A549 treated with ZK216348 at 1 μM for 4 hours (cell line): ENCODE measurements around the gene ZNF709. TPM values are rescaled to one million over a fixed set of nuclear protein-coding genes. Genes with fewer than 3 reads are reported as not detected.

Experiments used
- total RNA-seq: library from RNA; stranded (reverse); fragments of 200-300 nt; extraction: Qiagen RNA extraction; gene quantifications from 5 replicates; pipeline ENCODE4 v1.2.3, GENCODE V29; 2022; ENCODE audit warnings: low read depth

Gene ZNF709
- not detected in 5 replicates for total RNA-seq

GRCh38 chr19:12484371-12485051, at the start of gene ZNF709:
TSS of gene ZNF709 (minus strand) at chr19:12484816. CDS start at chr19:12484657, 159 bp downstream.

DNA sequence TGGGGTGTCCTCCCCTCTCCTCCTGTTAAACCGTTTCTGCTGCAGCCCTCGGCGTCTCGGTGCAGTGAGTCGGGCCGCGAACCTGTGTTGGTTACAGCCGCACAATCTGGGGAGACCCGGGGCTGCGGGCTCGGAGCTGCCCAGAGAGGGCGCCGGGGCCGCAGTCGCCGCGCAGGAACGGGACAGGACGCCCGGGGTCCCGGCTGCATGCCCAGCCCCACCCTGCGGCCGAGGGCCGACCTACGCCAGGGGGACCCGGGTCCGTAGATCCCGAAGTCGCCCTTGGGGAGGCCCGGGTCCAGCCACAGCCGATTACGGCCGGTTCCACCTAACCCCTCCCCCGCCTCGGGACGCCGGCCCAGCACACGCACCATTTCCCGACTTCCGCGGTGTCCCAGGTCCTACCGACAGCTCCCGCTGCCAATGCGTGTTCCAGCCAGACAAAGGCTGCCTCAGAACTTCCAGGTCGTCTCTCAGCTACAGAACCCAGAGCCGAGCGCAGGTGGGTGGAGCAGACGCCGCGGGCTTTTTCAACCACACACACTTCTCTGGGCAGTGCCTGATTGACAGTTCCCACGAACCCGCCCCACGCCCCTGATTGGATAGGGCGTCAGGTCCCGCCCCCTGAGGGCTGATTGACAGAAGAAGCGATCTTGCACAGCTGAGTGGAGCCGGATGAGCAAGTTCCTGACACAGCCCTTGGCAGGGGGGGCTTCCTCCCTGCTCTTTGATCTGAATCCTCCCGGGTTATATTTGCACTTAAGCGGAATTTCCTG, 43.9 kb downstream of the ZNF709 start, which contains the start of gene ZNF443:
Gene ZNF443, minus strand, starts transcription at position 481 of the 776 bp plus-strand sequence. Its CDS starts 107 bp downstream, at position 374.

Other genes with a start within 250 kb of the ZNF709 start
- gene ZNF44, start 189.9 kb downstream of the ZNF709 start, total RNA-seq, result 0.68 to 1.3 TPM (median 0.85 TPM) in 5 replicates
- gene ZNF563, start 151.2 kb downstream of the ZNF709 start, total RNA-seq, result not detected in 5 replicates
- not detected in 5 replicates for gene ZNF442, start 119.1 kb downstream of the ZNF709 start, total RNA-seq
- gene ZNF799, start 83.5 kb downstream of the ZNF709 start, total RNA-seq, result 1.3 to 2.2 TPM (median 1.6 TPM) in 5 replicates
- 0.85 to 1.6 TPM (median 1.1 TPM) in 5 replicates for gene ZNF443, start 43.8 kb downstream of the ZNF709 start, total RNA-seq
- 1.8 to 2.6 TPM (median 2.0 TPM) in 5 replicates for gene ZNF564, start 66.7 kb upstream of the ZNF709 start, total RNA-seq
- 0.49 to 1.3 TPM (median 0.65 TPM) in 5 replicates for gene ZNF490, start 126.0 kb upstream of the ZNF709 start, total RNA-seq
- 3.9 to 5.7 TPM (median 4.9 TPM) in 5 replicates for gene ZNF791, start 126.1 kb upstream of the ZNF709 start, total RNA-seq
- gene MAN2B1, start 181.9 kb upstream of the ZNF709 start, total RNA-seq, result 12.3 to 25.9 TPM (median 21.0 TPM) in 5 replicates
- gene WDR83, start 182.0 kb upstream of the ZNF709 start, total RNA-seq, result 8.8 to 11.9 TPM (median 11.3 TPM) in 5 replicates
- gene DHPS, start 197.1 kb upstream of the ZNF709 start, total RNA-seq, result 29.3 to 58.1 TPM (median 49.9 TPM) in 5 replicates
- gene GNG14, start 203.2 kb upstream of the ZNF709 start, total RNA-seq, result not detected in 5 replicates
- 7.7 to 13.8 TPM (median 12.2 TPM) in 5 replicates for gene FBXW9, start 211.8 kb upstream of the ZNF709 start, total RNA-seq
- 24.7 to 40.2 TPM (median 36.9 TPM) in 5 replicates for gene TNPO2, start 239.1 kb upstream of the ZNF709 start, total RNA-seq
- gene TRIR, start 249.9 kb upstream of the ZNF709 start, total RNA-seq, result 146 to 249 TPM (median 219 TPM) in 5 replicates